ENCODE results near the gene GARIN1A. TPM values are rescaled to one million over a fixed set of nuclear protein-coding genes. Genes with fewer than 3 reads are reported as not detected.
"Not testable (repeated sequence)": the region's sequence is repeated elsewhere in the genome, so short reads cannot be mapped to it uniquely, and the experiment has no call there.

GARIN1A gene
- total and polyA plus RNA-seq, 2 donors = 0.44 to 0.79 TPM

- WGBS = 92% methylated on average over 3 of the region's 3 CpGs
These were observed 8.9 kb upstream of the GARIN1A start for GRCh38 chr7:128663223-128663622.

GRCh38 chr7:128665057-128665456, 7.0 kb upstream of the GARIN1A start:
- Histone ChIP-seq H3K4me3 (ENCODE audit: low read depth, low read length) (no peak overlapping the region), H3K36me3 (ENCODE audit: insufficient read depth) (no peaks in the 10 kb centered on the region), H3K27ac (ENCODE audit: low read depth) (no peak overlapping the region), H3K4me1 (ENCODE audit: insufficient read depth) (no peaks in the 10 kb centered on the region)
- no peak for DNase-seq (ENCODE audit: extremely low spot score)
- WGBS = 16% methylated on average over 1 of the region's 1 CpG

More at GRCh38 chr7:128663223-128663622, 8.9 kb upstream of the GARIN1A start:
- not testable (repeated sequence) for H3K4me3 ChIP-seq (ENCODE audit: low read depth, low read length); H3K36me3 ChIP-seq (ENCODE audit: insufficient read depth); DNase-seq (ENCODE audit: extremely low spot score); H3K27ac ChIP-seq (ENCODE audit: low read depth); H3K4me1 ChIP-seq (ENCODE audit: insufficient read depth)

DNA sequence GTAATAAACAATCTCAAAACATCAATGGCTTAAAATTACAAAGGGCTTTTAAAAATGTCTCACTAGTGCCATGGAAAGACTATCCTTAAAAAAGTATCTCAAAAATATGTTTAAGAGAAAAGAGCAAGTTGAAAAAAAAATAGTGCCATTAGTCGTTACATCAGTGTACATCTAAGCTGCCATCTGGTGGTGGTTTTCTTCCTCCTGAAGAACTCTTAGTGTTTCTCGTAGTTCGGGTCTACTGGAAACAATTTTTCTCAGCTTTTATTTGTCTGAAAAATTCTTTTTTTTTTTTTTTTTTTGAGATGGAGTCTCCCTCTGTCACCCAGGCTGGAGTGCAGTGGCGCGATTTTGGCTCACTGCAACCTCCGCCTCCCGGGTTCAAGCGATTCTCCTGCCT, 5.9 kb upstream of the GARIN1A start:
- H3K4me1 ChIP-seq (ENCODE audit: insufficient read depth) = no peaks in the 10 kb centered on the region
- DNase-seq (ENCODE audit: extremely low spot score) = no peak
- H3K4me3 ChIP-seq (ENCODE audit: low read depth, low read length) = no peak overlapping the region
- no peak overlapping the region for H3K27ac ChIP-seq (ENCODE audit: low read depth)
- WGBS = 74% methylated on average over 3 of the region's 8 CpGs
- H3K36me3 ChIP-seq (ENCODE audit: insufficient read depth) = no peaks in the 10 kb centered on the region

- 17% methylated on average over 7 of the region's 7 CpGs for WGBS
- Histone ChIP-seq H3K4me1 (ENCODE audit: insufficient read depth) (no peaks in the 10 kb centered on the region), H3K27ac (ENCODE audit: low read depth) (no peak overlapping the region), H3K4me3 (ENCODE audit: low read depth, low read length) (no peak overlapping the region), H3K36me3 (ENCODE audit: insufficient read depth) (no peaks in the 10 kb centered on the region)
- no peak for DNase-seq (ENCODE audit: extremely low spot score)
These were observed 930 bp downstream of the GARIN1A start for GRCh38 chr7:128672927-128673517.

- no peaks in the 10 kb centered on the region for H3K4me1 ChIP-seq (ENCODE audit: insufficient read depth)
- 82% methylated on average over 6 of the region's 6 CpGs for WGBS
- H3K27ac ChIP-seq (ENCODE audit: low read depth) = no peak overlapping the region
- H3K36me3 ChIP-seq (ENCODE audit: insufficient read depth) = no peaks in the 10 kb centered on the region
- H3K4me3 ChIP-seq (ENCODE audit: low read depth, low read length) = no peak overlapping the region
- DNase-seq (ENCODE audit: extremely low spot score) = no peak
These were observed 1.5 kb downstream of the GARIN1A start for GRCh38 chr7:128673571-128673970.

DNA sequence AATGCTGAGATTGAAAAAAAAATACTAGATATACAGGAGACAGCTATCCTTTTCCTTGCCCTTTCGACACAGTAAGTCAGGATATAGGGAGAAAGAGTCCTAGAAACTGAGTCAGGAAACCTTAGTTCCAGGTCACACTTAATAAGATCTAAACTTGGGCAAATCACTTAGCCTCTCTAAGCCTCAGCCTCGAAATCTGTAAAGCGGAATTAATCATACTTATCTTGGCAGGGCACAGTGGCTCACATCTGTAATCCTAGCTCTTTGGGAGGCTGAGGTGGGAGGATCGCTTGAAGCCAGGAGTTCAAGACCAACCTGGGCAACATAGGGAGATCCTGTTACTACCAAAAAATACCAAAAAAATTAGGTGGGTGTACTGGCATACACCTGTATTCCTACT, 4.6 kb downstream of the GARIN1A start:
- WGBS = 85% methylated on average over 4 of the region's 4 CpGs
- Histone ChIP-seq H3K4me3 (ENCODE audit: low read depth, low read length) (no peak overlapping the region), H3K27ac (ENCODE audit: low read depth) (no peak overlapping the region), H3K4me1 (ENCODE audit: insufficient read depth) (no peaks in the 10 kb centered on the region), H3K36me3 (ENCODE audit: insufficient read depth) (no peaks in the 10 kb centered on the region)
- no peak for DNase-seq (ENCODE audit: extremely low spot score)

GRCh38 chr7:128679920-128680319, 7.8 kb downstream of the GARIN1A start:
- no peak for DNase-seq (ENCODE audit: extremely low spot score)
- Histone ChIP-seq H3K4me1 (ENCODE audit: insufficient read depth) (no peaks in the 10 kb centered on the region), H3K36me3 (ENCODE audit: insufficient read depth) (no peaks in the 10 kb centered on the region), H3K4me3 (ENCODE audit: low read depth, low read length) (no peak overlapping the region), H3K27ac (ENCODE audit: low read depth) (no peak overlapping the region)
- 90% methylated on average over 6 of the region's 6 CpGs for WGBS

- no peak overlapping the region for H3K27ac ChIP-seq (ENCODE audit: low read depth)
- 69% methylated on average over 3 of the region's 3 CpGs for WGBS
- no peak overlapping the region for H3K4me3 ChIP-seq (ENCODE audit: low read depth, low read length)
- DNase-seq (ENCODE audit: extremely low spot score) = no peak
- no peaks in the 10 kb centered on the region for H3K4me1 ChIP-seq (ENCODE audit: insufficient read depth)
- H3K36me3 ChIP-seq (ENCODE audit: insufficient read depth) = no peaks in the 10 kb centered on the region
These were observed 9.9 kb downstream of the GARIN1A start for GRCh38 chr7:128681794-128682537.

DNA sequence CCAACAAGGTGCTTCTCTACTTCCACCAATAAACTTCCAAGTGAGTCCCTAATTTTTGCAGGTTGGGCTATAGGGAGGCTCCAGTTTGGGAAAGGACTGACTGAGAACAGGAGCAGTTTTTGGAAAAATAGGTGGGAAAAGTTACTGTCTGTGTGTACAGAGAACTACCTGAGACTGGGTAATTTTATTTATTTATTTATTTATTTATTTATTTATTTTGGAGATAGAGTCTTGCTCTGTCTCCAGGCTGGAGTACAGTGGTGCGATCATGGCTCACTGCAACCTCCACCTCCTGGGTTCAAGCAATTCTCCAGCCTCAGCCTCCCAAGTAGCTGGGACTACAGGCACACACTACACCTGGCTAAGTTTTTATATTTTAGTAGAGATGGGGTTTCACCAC, 11.2 kb downstream of the GARIN1A start:
- not testable (repeated sequence) for H3K36me3 ChIP-seq (ENCODE audit: insufficient read depth); H3K4me1 ChIP-seq (ENCODE audit: insufficient read depth); H3K27ac ChIP-seq (ENCODE audit: low read depth); DNase-seq (ENCODE audit: extremely low spot score); H3K4me3 ChIP-seq (ENCODE audit: low read depth, low read length)
- WGBS = 100% methylated on average over 1 of the region's 1 CpG

DNA sequence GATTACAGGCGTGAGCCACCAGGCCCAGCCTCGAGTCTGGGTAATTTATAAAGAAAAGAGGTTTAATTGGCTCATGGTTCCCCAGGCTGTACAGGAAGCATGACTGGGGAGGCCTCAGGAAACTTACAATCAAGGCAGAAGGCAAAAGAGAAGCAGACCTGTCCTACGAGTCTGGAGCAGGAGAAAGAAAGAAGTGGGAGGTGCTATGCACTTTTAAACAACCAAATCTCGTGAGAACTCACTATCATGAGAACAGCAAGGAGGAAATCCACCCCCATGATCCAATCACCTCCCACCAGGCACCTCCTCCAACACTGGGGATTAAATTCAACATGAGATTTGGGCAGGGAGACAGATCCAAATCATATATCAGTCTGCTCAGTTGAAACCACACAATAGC, 11.6 kb downstream of the GARIN1A start:
- DNase-seq (ENCODE audit: extremely low spot score); H3K36me3 ChIP-seq (ENCODE audit: insufficient read depth); H3K27ac ChIP-seq (ENCODE audit: low read depth); H3K4me1 ChIP-seq (ENCODE audit: insufficient read depth); H3K4me3 ChIP-seq (ENCODE audit: low read depth, low read length): not testable (repeated sequence)
- 76% methylated on average over 4 of the region's 4 CpGs for WGBS

DNA sequence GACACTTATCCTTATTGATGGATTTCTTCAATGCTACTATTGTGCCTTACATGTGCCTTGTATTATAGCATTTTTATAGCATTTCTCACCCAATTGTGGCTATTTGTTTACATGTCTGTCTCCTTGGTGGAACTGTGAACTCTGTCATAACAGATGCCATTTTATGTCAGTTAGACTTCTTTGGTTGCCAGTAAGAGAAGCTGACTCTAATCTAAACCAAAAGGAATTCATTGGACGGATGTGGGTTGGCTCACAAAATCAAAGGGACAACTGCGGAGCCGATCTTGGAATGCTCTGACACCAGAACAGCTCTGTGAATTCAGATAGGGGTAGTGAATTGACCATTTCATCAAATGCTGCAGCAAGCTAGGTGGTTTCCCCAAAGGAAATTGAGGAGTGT, 15.0 kb downstream of the GARIN1A start:
- no peaks in the 10 kb centered on the region for H3K36me3 ChIP-seq (ENCODE audit: insufficient read depth)
- 90% methylated on average over 3 of the region's 3 CpGs for WGBS
- H3K27ac ChIP-seq (ENCODE audit: low read depth) = no peak overlapping the region
- H3K4me1 ChIP-seq (ENCODE audit: insufficient read depth) = no peaks in the 10 kb centered on the region
- DNase-seq (ENCODE audit: extremely low spot score) = no peak
- H3K4me3 ChIP-seq (ENCODE audit: low read depth, low read length) = no peak overlapping the region

DNA sequence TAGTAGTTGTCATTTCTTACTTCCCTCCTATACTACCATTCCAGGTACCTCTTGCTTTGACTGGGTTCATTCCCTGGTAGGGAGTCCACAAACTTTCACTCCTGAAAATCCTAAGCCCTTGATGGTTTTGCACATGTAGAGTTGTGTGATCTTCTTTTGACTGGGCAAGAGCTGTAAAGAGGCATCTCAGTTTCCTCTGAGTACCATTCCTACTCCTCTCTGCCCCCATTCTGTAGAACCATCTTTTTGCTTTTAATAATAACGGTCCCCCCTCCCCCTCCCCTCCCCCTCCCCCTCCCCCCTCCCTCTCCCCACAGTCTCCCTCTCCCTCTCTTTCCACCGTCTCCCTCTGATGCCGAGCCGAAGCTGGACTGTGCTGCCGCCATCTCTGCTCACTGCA, 16.4 kb downstream of the GARIN1A start:
- no peak for DNase-seq (ENCODE audit: extremely low spot score)
- Histone ChIP-seq H3K4me3 (ENCODE audit: low read depth, low read length) (no peak overlapping the region), H3K4me1 (ENCODE audit: insufficient read depth) (no peaks in the 10 kb centered on the region), H3K27ac (ENCODE audit: low read depth) (no peak overlapping the region), H3K36me3 (ENCODE audit: insufficient read depth) (no peaks in the 10 kb centered on the region)
- WGBS = 89% methylated on average over 4 of the region's 5 CpGs

GRCh38 chr7:128689161-128689935, 17.3 kb downstream of the GARIN1A start:
- H3K4me3 ChIP-seq (ENCODE audit: low read depth, low read length); H3K4me1 ChIP-seq (ENCODE audit: insufficient read depth); H3K36me3 ChIP-seq (ENCODE audit: insufficient read depth); H3K27ac ChIP-seq (ENCODE audit: low read depth); DNase-seq (ENCODE audit: extremely low spot score): not testable (repeated sequence)
- 96% methylated on average over 51 of the region's 59 CpGs for WGBS

DNA sequence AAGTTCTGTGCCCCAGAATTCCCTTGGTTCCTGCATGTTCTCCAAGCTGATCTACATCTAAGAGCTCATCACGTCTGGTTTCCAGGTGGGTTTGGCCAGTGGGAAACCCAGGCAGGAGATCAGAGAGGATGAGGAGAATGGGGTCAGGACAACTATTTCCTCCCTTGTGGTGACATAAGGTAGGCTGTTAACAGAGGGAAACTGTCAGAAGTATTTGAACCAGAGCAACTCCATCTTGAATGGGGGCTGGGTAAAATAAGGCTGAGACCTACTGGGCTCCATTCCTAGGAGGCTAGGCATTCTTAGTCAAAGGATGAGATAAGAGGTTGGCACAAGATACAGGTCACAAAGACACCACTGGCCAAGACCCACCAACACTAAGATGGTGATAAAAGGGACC, 19.1 kb downstream of the GARIN1A start:
- no peaks in the 10 kb centered on the region for H3K4me1 ChIP-seq (ENCODE audit: insufficient read depth)
- H3K36me3 ChIP-seq (ENCODE audit: insufficient read depth) = no peaks in the 10 kb centered on the region
- no peak for DNase-seq (ENCODE audit: extremely low spot score)
- H3K4me3 ChIP-seq (ENCODE audit: low read depth, low read length) = no peak overlapping the region
- no peak overlapping the region for H3K27ac ChIP-seq (ENCODE audit: low read depth)
- WGBS = 74% methylated on average over 1 of the region's 1 CpG

All from urinary bladder (tissue), 4 donors.